ENCODE data around the gene EPS15.

Gene EPS15

DNA sequence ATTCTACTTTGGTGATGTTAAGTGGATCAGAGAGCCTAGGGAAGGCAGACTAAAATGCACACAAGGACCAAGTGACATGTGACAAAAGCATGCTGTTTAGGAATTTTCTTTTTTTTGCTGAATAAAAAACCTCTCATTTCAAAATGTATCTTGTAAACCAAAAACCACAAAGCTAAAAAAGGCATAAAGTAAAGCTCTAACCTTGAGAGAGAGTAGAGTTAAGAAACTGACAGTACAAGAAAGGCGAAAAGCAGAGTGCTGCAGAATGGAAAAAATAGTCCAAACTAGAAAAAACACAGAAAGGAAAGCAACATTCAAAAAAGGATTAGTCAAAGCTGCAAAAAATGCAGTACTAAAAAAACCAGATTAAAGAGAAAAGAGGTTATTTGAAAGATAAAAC is 76.5 kb downstream of the EPS15 start:
- no peaks in the 10 kb centered on the region for H3K9me3 ChIP-seq (ENCODE audit: insufficient read depth, low read depth, low read length)
- no peaks in the 10 kb centered on the region for H3K27me3 ChIP-seq (ENCODE audit: insufficient read depth, low read length, poor library complexity, severe bottlenecking)
- peak overlapping the region; percentile 56 for H3K4me2 ChIP-seq (ENCODE audit: low read depth, low read length, poor library complexity, severe bottlenecking)
- peaks cover 20% of the 10 kb centered on the region; the same call in 1 of the 2 replicates for H3K36me3 ChIP-seq (ENCODE audit: insufficient read depth, low read length)
- no peaks in the 10 kb centered on the region for H3K79me2 ChIP-seq (ENCODE audit: insufficient read depth, low read length)
- H3K4me1 ChIP-seq (ENCODE audit: insufficient read depth, low read length, poor library complexity, severe bottlenecking): peaks cover 40% of the 10 kb centered on the region
- H3K4me3 ChIP-seq (ENCODE audit: low read length, poor library complexity, severe bottlenecking): no peak overlapping the region
- TF ChIP-seq EZH2phosphoT487 (IDR thresholded peaks at IDR 0.05; ENCODE audit: borderline replicate concordance): no peak
- TF ChIP-seq, protein P1, sequence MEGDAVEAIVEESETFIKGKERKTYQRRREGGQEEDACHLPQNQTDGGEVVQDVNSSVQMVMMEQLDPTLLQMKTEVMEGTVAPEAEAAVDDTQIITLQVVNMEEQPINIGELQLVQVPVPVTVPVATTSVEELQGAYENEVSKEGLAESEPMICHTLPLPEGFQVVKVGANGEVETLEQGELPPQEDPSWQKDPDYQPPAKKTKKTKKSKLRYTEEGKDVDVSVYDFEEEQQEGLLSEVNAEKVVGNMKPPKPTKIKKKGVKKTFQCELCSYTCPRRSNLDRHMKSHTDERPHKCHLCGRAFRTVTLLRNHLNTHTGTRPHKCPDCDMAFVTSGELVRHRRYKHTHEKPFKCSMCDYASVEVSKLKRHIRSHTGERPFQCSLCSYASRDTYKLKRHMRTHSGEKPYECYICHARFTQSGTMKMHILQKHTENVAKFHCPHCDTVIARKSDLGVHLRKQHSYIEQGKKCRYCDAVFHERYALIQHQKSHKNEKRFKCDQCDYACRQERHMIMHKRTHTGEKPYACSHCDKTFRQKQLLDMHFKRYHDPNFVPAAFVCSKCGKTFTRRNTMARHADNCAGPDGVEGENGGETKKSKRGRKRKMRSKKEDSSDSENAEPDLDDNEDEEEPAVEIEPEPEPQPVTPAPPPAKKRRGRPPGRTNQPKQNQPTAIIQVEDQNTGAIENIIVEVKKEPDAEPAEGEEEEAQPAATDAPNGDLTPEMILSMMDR (conservative IDR thresholded peaks at IDR 0.05; ENCODE audit: low read length): no peak
- H3K9me2 ChIP-seq (replicated peaks; ENCODE audit: low read depth, low read length): no peaks in the 10 kb centered on the region
- H3K9ac ChIP-seq (ENCODE audit: low read depth, low read length, poor library complexity, severe bottlenecking): peak overlapping the region; percentile 14
- no peaks in the 10 kb centered on the region for H3F3A ChIP-seq (ENCODE audit: low read depth)
- no peaks in the 10 kb centered on the region for H4K20me1 ChIP-seq (ENCODE audit: insufficient read depth, low read length, poor library complexity, severe bottlenecking)
- H2AFZ ChIP-seq (ENCODE audit: low read length): no peak overlapping the region

DNA sequence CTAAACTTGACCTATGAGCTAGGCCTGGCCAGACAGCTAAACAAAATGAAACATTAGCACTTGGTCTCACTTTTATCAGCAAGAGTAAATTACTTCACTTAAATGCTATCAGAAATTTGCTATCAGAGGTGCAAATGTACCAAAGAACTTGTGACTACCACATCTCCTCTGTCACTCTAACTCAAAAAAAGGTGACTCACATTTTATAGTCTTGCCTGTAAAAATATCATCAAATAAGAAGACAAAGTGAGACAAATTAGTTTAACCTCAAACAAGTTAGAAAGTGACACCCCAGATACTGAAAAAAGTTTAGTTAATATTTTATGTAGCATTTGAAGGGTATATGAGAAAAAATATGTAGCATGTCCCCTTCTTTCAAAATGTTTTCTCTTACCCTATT is 76.9 kb downstream of the EPS15 start:
- H3K4me2 ChIP-seq (ENCODE audit: low read depth, low read length, poor library complexity, severe bottlenecking): peak overlapping the region; percentile 56
- TF ChIP-seq, protein P1 (conservative IDR thresholded peaks at IDR 0.05; ENCODE audit: low read length): no peak
- no peak for TF ChIP-seq EZH2phosphoT487 (IDR thresholded peaks at IDR 0.05; ENCODE audit: borderline replicate concordance)
- no peaks in the 10 kb centered on the region for H3K27me3 ChIP-seq (ENCODE audit: insufficient read depth, low read length, poor library complexity, severe bottlenecking)
- no peaks in the 10 kb centered on the region for H4K20me1 ChIP-seq (ENCODE audit: insufficient read depth, low read length, poor library complexity, severe bottlenecking)
- no peak overlapping the region for H3K4me3 ChIP-seq (ENCODE audit: low read length, poor library complexity, severe bottlenecking)
- peaks cover 36% of the 10 kb centered on the region for H3K4me1 ChIP-seq (ENCODE audit: insufficient read depth, low read length, poor library complexity, severe bottlenecking)
- H3K9me2 ChIP-seq (replicated peaks; ENCODE audit: low read depth, low read length): no peaks in the 10 kb centered on the region
- H3K36me3 ChIP-seq (ENCODE audit: insufficient read depth, low read length): peaks cover 20% of the 10 kb centered on the region; the same call in 1 of the 2 replicates
- no peaks in the 10 kb centered on the region for H3F3A ChIP-seq (ENCODE audit: low read depth)
- H3K79me2 ChIP-seq (ENCODE audit: insufficient read depth, low read length): no peaks in the 10 kb centered on the region
- no peak overlapping the region for H2AFZ ChIP-seq (ENCODE audit: low read length)
- no peaks in the 10 kb centered on the region for H3K9me3 ChIP-seq (ENCODE audit: insufficient read depth, low read depth, low read length)
- no peak overlapping the region for H3K9ac ChIP-seq (ENCODE audit: low read depth, low read length, poor library complexity, severe bottlenecking)

DNA sequence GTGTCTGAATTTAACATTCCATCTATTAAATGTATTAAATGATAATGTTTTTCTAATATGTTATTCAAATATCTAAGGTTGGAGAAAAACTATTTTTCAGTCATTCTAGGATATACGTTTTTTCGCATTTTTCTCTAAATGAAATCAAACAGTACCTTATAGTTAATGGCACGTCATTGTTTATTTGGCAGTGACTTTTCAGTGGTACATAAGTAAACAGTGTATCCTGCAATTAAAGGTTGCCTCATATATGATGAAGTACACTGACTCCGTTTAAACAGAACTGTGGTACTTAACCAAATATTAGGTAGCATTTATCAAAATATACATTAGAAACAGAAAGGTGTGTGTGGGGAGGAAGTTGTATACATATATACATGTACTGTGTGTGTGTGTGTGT is 79.2 kb downstream of the EPS15 start:
- H4K20me1 ChIP-seq (ENCODE audit: insufficient read depth, low read length, poor library complexity, severe bottlenecking): no peaks in the 10 kb centered on the region
- H3F3A ChIP-seq (ENCODE audit: low read depth): no peaks in the 10 kb centered on the region
- H3K9me3 ChIP-seq (ENCODE audit: insufficient read depth, low read depth, low read length): no peaks in the 10 kb centered on the region
- peaks cover 30% of the 10 kb centered on the region; the same call in 1 of the 2 replicates for H3K36me3 ChIP-seq (ENCODE audit: insufficient read depth, low read length)
- H3K4me3 ChIP-seq (ENCODE audit: low read length, poor library complexity, severe bottlenecking): no peak overlapping the region
- no peak overlapping the region for H3K4me2 ChIP-seq (ENCODE audit: low read depth, low read length, poor library complexity, severe bottlenecking)
- H3K4me1 ChIP-seq (ENCODE audit: insufficient read depth, low read length, poor library complexity, severe bottlenecking): peaks cover 25% of the 10 kb centered on the region
- no peak overlapping the region for H3K9ac ChIP-seq (ENCODE audit: low read depth, low read length, poor library complexity, severe bottlenecking)
- H2AFZ ChIP-seq (ENCODE audit: low read length): no peak overlapping the region
- no peak for TF ChIP-seq EZH2phosphoT487 (IDR thresholded peaks at IDR 0.05; ENCODE audit: borderline replicate concordance)
- TF ChIP-seq, protein P1 (conservative IDR thresholded peaks at IDR 0.05; ENCODE audit: low read length): no peak
- no peaks in the 10 kb centered on the region for H3K27me3 ChIP-seq (ENCODE audit: insufficient read depth, low read length, poor library complexity, severe bottlenecking)
- H3K79me2 ChIP-seq (ENCODE audit: insufficient read depth, low read length): no peaks in the 10 kb centered on the region
- H3K9me2 ChIP-seq (replicated peaks; ENCODE audit: low read depth, low read length): no peaks in the 10 kb centered on the region

Measured in Loucy (cell line).